HG02798 (cell line): Measurements from ENCODE around the gene C1QTNF8.

Experiments
- ATAC-seq: cut with Tn5 transposase; IDR thresholded peaks from one replicate; pipeline ENCODE4 v1.9.1; 2021; ENCODE audit warnings: mild to moderate bottlenecking; ENCODE audit not compliant: unreplicated experiment, poor library complexity

Gene C1QTNF8

GRCh38 chr16:1080801-1081733, 15.0 kb downstream of the C1QTNF8 start:
- no peak for ATAC-seq

- no peak for ATAC-seq
Measured at GRCh38 chr16:1079786-1080525, 16.1 kb downstream of the C1QTNF8 start.

GRCh38 chr16:1079341-1079740, 16.7 kb downstream of the C1QTNF8 start:
- ATAC-seq, result no peak

GRCh38 chr16:1078579-1079021, 17.4 kb downstream of the C1QTNF8 start:
- no peak for ATAC-seq

GRCh38 chr16:1077877-1078578, 18.0 kb downstream of the C1QTNF8 start:
- ATAC-seq, result no peak

GRCh38 chr16:1076801-1077576, 19.1 kb downstream of the C1QTNF8 start:
- ATAC-seq, result no peak

- no peak for ATAC-seq
Measured at GRCh38 chr16:1075546-1075945, 20.5 kb downstream of the C1QTNF8 start.

GRCh38 chr16:1074379-1074649, 21.7 kb downstream of the C1QTNF8 start:
- ATAC-seq, result no peak

GRCh38 chr16:1073566-1074378, 22.3 kb downstream of the C1QTNF8 start:
- ATAC-seq, result no peak

GRCh38 chr16:1073262-1073558, 22.8 kb downstream of the C1QTNF8 start:
- ATAC-seq, result no peak

GRCh38 chr16:1072526-1073261, 23.4 kb downstream of the C1QTNF8 start, which contains the start of gene SSTR5:
TSS of gene SSTR5 (plus strand) at chr16:1072747. CDS start at chr16:1078869, 6,122 bp downstream.
- no peak for ATAC-seq

GRCh38 chr16:1071561-1072225, 24.4 kb downstream of the C1QTNF8 start:
- no peak for ATAC-seq

GRCh38 chr16:1070864-1071408, 25.1 kb downstream of the C1QTNF8 start:
- no peak for ATAC-seq

GRCh38 chr16:1070084-1070863, 25.8 kb downstream of the C1QTNF8 start:
- ATAC-seq, result no peak

- ATAC-seq, result no peak
Measured at GRCh38 chr16:1069154-1069553, 26.9 kb downstream of the C1QTNF8 start.

- no peak for ATAC-seq
Measured at GRCh38 chr16:1068451-1068850, 27.6 kb downstream of the C1QTNF8 start.

- ATAC-seq, result no peak
Measured at GRCh38 chr16:1067629-1068028, 28.4 kb downstream of the C1QTNF8 start.
